Smooth muscle cell (in vitro differentiated cells): Measurements from ENCODE around the gene ZNF76. TPM values are rescaled to one million over a fixed set of nuclear protein-coding genes. Genes with fewer than 3 reads are reported as not detected.
"Not testable (repeated sequence)": the region's sequence is repeated elsewhere in the genome, so short reads cannot be mapped to it uniquely, and the experiment has no call there.

Experiments
- DNase-seq: peaks from one replicate; lab custom pipeline; 2025; ENCODE audit not compliant: unreplicated experiment; lab: John Stamatoyannopoulos, UW
- H2AFZ ChIP-seq: fragments of 200-600 bp; sonication (generic); 2 replicates; pipeline ENCODE4 v1.6.0; 2016; ENCODE audit warnings: antibody characterized with exemption, low read depth, mild to moderate bottlenecking
- H3F3A ChIP-seq: fragments of 200-600 bp; sonication (generic); 2 replicates; pipeline ENCODE4 v1.6.0; 2017; ENCODE audit warnings: antibody characterized with exemption, low read depth
- H3K27ac ChIP-seq: fragments of 200-600 bp; sonication (generic); 2 replicates; pipeline ENCODE4 v1.5.1; 2016; ENCODE audit warnings: low read depth, mild to moderate bottlenecking
- H3K27me3 ChIP-seq: fragments of 200-600 bp; sonication (generic); 2 replicates; pipeline ENCODE4 v1.6.1; 2016; ENCODE audit warnings: low read depth, mild to moderate bottlenecking
- H3K36me3 ChIP-seq: fragments of 200-600 bp; sonication (generic); 2 replicates; pipeline ENCODE4 v1.5.1; 2016; ENCODE audit warnings: low read depth
- H3K4me1 ChIP-seq: fragments of 200-600 bp; sonication (generic); 2 replicates; pipeline ENCODE4 v1.5.1; 2016; ENCODE audit warnings: low read depth
- H3K4me2 ChIP-seq: fragments of 200-600 bp; sonication (generic); 2 replicates; pipeline ENCODE4 v1.6.0; 2016; ENCODE audit warnings: mild to moderate bottlenecking
- H3K4me3 ChIP-seq: fragments of 200-600 bp; sonication (generic); 2 replicates; pipeline ENCODE4 v1.5.1; 2016; ENCODE audit warnings: mild to moderate bottlenecking
- H3K79me2 ChIP-seq: fragments of 200-600 bp; sonication (generic); 2 replicates; pipeline ENCODE4 v1.6.0; 2016; ENCODE audit warnings: low read depth, mild to moderate bottlenecking
- H3K9ac ChIP-seq: fragments of 200-600 bp; sonication (generic); 2 replicates; pipeline ENCODE4 v1.6.0; 2016; ENCODE audit warnings: low read depth
- H3K9me3 ChIP-seq: fragments of 200-600 bp; sonication (generic); replicated peaks from 2 replicates; pipeline ENCODE4 v1.5.1; 2016; ENCODE audit warnings: low read depth
- H4K20me1 ChIP-seq: fragments of 200-600 bp; sonication (generic); 2 replicates; pipeline ENCODE4 v1.6.0; 2016; ENCODE audit warnings: low read depth
- CTCF ChIP-seq: fragments of 200-600 bp; sonication (generic); IDR thresholded peaks from 2 replicates; pipeline ENCODE4 v1.5.1; 2017; ENCODE audit warnings: borderline replicate concordance, mild to moderate bottlenecking, antibody characterized with exemption; ENCODE audit not compliant: insufficient read depth, poor library complexity, severe bottlenecking
- WGBS: methylation state at CpG from one replicate; pipeline ENCODE4 v1.1.7; 2016; ENCODE audit warnings: low lambda C conversion rate; 5-methylcytosine and 5-hydroxymethylcytosine counted together
- polyA plus RNA-seq: library from polyadenylated mRNA; unstranded; fragments of >200 nt; fragmentation: Nextera tagmentation; extraction: Ambion mirVana; gene quantifications from 2 replicates; pipeline ENCODE4 v1.2.1, GENCODE V29; 2016
- total RNA-seq: library from RNA; depleted of rRNA; stranded (reverse); fragments of >200 nt; gene quantifications from 2 replicates; pipeline ENCODE4 v1.2.3, GENCODE V29; 2014

ZNF76 gene
- total and polyA plus RNA-seq, 2 experiments from 2014 or later: 7.7 to 14.2 TPM

- Histone ChIP-seq H3K9me3 (no peaks in the 10 kb centered on the region), H3K4me3 (no peak overlapping the region), H3K4me2 (no peak overlapping the region), H3F3A (no peaks in the 10 kb centered on the region), H3K27me3 (peaks cover 15% of the 10 kb centered on the region), H3K4me1 (no peaks in the 10 kb centered on the region), H4K20me1 (no peaks in the 10 kb centered on the region), H3K79me2 (no peaks in the 10 kb centered on the region), H2AFZ (no peak overlapping the region), H3K9ac (no peak overlapping the region), H3K36me3 (no peaks in the 10 kb centered on the region), H3K27ac (no peak overlapping the region)
- TF ChIP-seq CTCF: no peak
- DNase-seq: no peak
- WGBS: 91% methylated on average over 8 of the region's 8 CpGs
Observed at GRCh38 chr6:35321091-35321490, 61.6 kb downstream of the ZNF76 start.

GRCh38 chr6:35327349-35328027 lies 68.0 kb downstream of the ZNF76 start:
- H3K9me3 ChIP-seq: no peaks in the 10 kb centered on the region
- no peaks in the 10 kb centered on the region for H3K4me1 ChIP-seq
- H3F3A ChIP-seq: no peaks in the 10 kb centered on the region
- H3K79me2 ChIP-seq: no peaks in the 10 kb centered on the region
- H4K20me1 ChIP-seq: no peaks in the 10 kb centered on the region
- H3K9ac ChIP-seq: no peak overlapping the region
- DNase-seq: no peak
- no peak overlapping the region for H3K27ac ChIP-seq
- H2AFZ ChIP-seq: no peak overlapping the region
- 42% methylated on average over 7 of the region's 7 CpGs for WGBS
- H3K36me3 ChIP-seq: no peaks in the 10 kb centered on the region
- no peak overlapping the region for H3K4me3 ChIP-seq
- no peaks in the 10 kb centered on the region for H3K27me3 ChIP-seq
- no peak overlapping the region for H3K4me2 ChIP-seq
- peak; percentile 35 for TF ChIP-seq CTCF

- H3K27ac ChIP-seq: no peak overlapping the region
- TF ChIP-seq CTCF: no peak
- no peaks in the 10 kb centered on the region for H4K20me1 ChIP-seq
- no peaks in the 10 kb centered on the region for H3K36me3 ChIP-seq
- no peaks in the 10 kb centered on the region for H3K4me1 ChIP-seq
- no peaks in the 10 kb centered on the region for H3K79me2 ChIP-seq
- no peak overlapping the region for H3K4me2 ChIP-seq
- H3K9me3 ChIP-seq: no peaks in the 10 kb centered on the region
- WGBS: 100% methylated on average over 1 of the region's 1 CpG
- H3K4me3 ChIP-seq: no peak overlapping the region
- DNase-seq: no peak
- no peaks in the 10 kb centered on the region for H3F3A ChIP-seq
- H3K9ac ChIP-seq: no peak overlapping the region
- H2AFZ ChIP-seq: no peak overlapping the region
- H3K27me3 ChIP-seq: no peaks in the 10 kb centered on the region
Observed at GRCh38 chr6:35328108-35328723, 68.7 kb downstream of the ZNF76 start.

- WGBS: 97% methylated on average over 8 of the region's 8 CpGs
- H3K4me3 ChIP-seq, H3K9me3 ChIP-seq, H3K4me2 ChIP-seq, H2AFZ ChIP-seq, H3K4me1 ChIP-seq, H3K9ac ChIP-seq, H3K79me2 ChIP-seq, H3F3A ChIP-seq, DNase-seq, H4K20me1 ChIP-seq, H3K36me3 ChIP-seq, H3K27ac ChIP-seq, H3K27me3 ChIP-seq: not testable (repeated sequence)
Observed at GRCh38 chr6:35328965-35329364, 69.4 kb downstream of the ZNF76 start.
